Measurements from ENCODE around the gene ST8SIA4.

Gene ST8SIA4

GRCh38 chr5:100779669-100780375 lies 123.3 kb downstream of the ST8SIA4 start:
- ATAC-seq: no peak

GRCh38 chr5:100777680-100778300 lies 125.3 kb downstream of the ST8SIA4 start:
- ATAC-seq: peak in 1 of 2 donors; percentile 32

- no peak for ATAC-seq
Observed at GRCh38 chr5:100775533-100775855, 127.6 kb downstream of the ST8SIA4 start.

- no peak for ATAC-seq
Observed at GRCh38 chr5:100772548-100772947, 130.5 kb downstream of the ST8SIA4 start.

GRCh38 chr5:100772006-100772405 lies 131.1 kb downstream of the ST8SIA4 start:
- no peak for ATAC-seq

GRCh38 chr5:100771181-100771580 lies 131.9 kb downstream of the ST8SIA4 start:
- ATAC-seq: no peak

- ATAC-seq: no peak
Observed at GRCh38 chr5:100768221-100768620, 134.9 kb downstream of the ST8SIA4 start.

GRCh38 chr5:100762995-100763394 lies 140.1 kb downstream of the ST8SIA4 start:
- ATAC-seq: no peak

- ATAC-seq: no peak
Observed at GRCh38 chr5:100762108-100762507, 141.0 kb downstream of the ST8SIA4 start.

- no peak for ATAC-seq
Observed at GRCh38 chr5:100761192-100761591, 141.9 kb downstream of the ST8SIA4 start.

GRCh38 chr5:100760688-100761087 lies 142.4 kb downstream of the ST8SIA4 start:
- no peak for ATAC-seq

- no peak for ATAC-seq
Observed at GRCh38 chr5:100758780-100759179, 144.3 kb downstream of the ST8SIA4 start.

- ATAC-seq: no peak
Observed at GRCh38 chr5:100758306-100758705, 144.8 kb downstream of the ST8SIA4 start.

GRCh38 chr5:100757618-100758017 lies 145.5 kb downstream of the ST8SIA4 start:
- no peak for ATAC-seq

All from activated CD4-positive, CD25-positive, alpha-beta regulatory T cell treated with anti-CD3 and anti-CD28 coated beads, Interleukin-2, amount 50 U/mL, for 24 hours (primary cell).